GM23338 (cell line): ENCODE data around the gene IQUB. TPM values are rescaled to one million over a fixed set of nuclear protein-coding genes. Genes with fewer than 3 reads are reported as not detected.

Experiments
- ATAC-seq: fragments of 200-7000 bp; cut with Tn5 transposase; 3 replicates; pipeline ENCODE4 v1.9.1; 2020
- DNase-seq: peaks from one replicate; pipeline ENCODE4 v3.0.0-alpha.2; 2015; ENCODE audit warnings: low spot score
- H2AFZ ChIP-seq: fragments of 200-600 bp; sonication (generic); 2 replicates; pipeline ENCODE4 v1.8.0; 2016; ENCODE audit warnings: antibody characterized with exemption, mild to moderate bottlenecking, moderate library complexity
- H3F3A ChIP-seq: fragments of 200-600 bp; sonication (generic); replicated peaks from 2 replicates; pipeline ENCODE4 v1.8.0; 2017; ENCODE audit warnings: antibody characterized with exemption, mixed run types, low read depth
- H3K27ac ChIP-seq: fragments of 200-600 bp; sonication (generic); 2 replicates; pipeline ENCODE4 v1.6.1; 2016; ENCODE audit warnings: low read depth
- H3K27me3 ChIP-seq: fragments of 200-600 bp; sonication (generic); 2 replicates; pipeline ENCODE4 v1.8.0; 2016; ENCODE audit warnings: mild to moderate bottlenecking, mixed run types, moderate library complexity; ENCODE audit not compliant: insufficient read depth
- H3K36me3 ChIP-seq: fragments of 200-600 bp; sonication (generic); 2 replicates; pipeline ENCODE4 v1.8.0; 2016; ENCODE audit warnings: mild to moderate bottlenecking; ENCODE audit not compliant: insufficient read depth
- H3K4me1 ChIP-seq: fragments of 200-600 bp; sonication (generic); 2 replicates; pipeline ENCODE4 v1.8.0; 2016; ENCODE audit warnings: mild to moderate bottlenecking, moderate library complexity; ENCODE audit not compliant: insufficient read depth
- H3K4me2 ChIP-seq: fragments of 200-600 bp; sonication (generic); 2 replicates; pipeline ENCODE4 v1.7.1; 2017; ENCODE audit warnings: mixed run types
- H3K4me3 ChIP-seq: fragments of 200-600 bp; sonication (generic); 2 replicates; pipeline ENCODE4 v1.6.1; 2016; ENCODE audit warnings: mixed run types
- H3K79me2 ChIP-seq: fragments of 200-600 bp; sonication (generic); replicated peaks from 2 replicates; pipeline ENCODE4 v1.8.0; 2017; ENCODE audit warnings: mild to moderate bottlenecking; ENCODE audit not compliant: insufficient read depth
- H3K9me2 ChIP-seq: fragments of 200-600 bp; sonication (generic); 2 replicates; pipeline ENCODE4 v1.8.0; 2017; ENCODE audit not compliant: insufficient read depth
- H4K20me1 ChIP-seq: fragments of 200-600 bp; sonication (generic); replicated peaks from 2 replicates; pipeline ENCODE4 v1.8.0; 2017; ENCODE audit warnings: mild to moderate bottlenecking; ENCODE audit not compliant: insufficient read depth
- H3K27ac Mint-ChIP-seq: 2 replicates; pipeline ENCODE4 v1.8.0; 2020; ENCODE audit warnings: inconsistent platforms, mild to moderate bottlenecking, moderate library complexity, mixed read lengths
- H3K27me3 Mint-ChIP-seq: 3 replicates; pipeline ENCODE4 v1.8.0; 2022; ENCODE audit warnings: low read depth, mild to moderate bottlenecking, moderate library complexity, mixed read lengths, inconsistent platforms; ENCODE audit not compliant: insufficient read depth, poor library complexity
- H3K36me3 Mint-ChIP-seq: 3 replicates; pipeline ENCODE4 v1.8.0; 2021; ENCODE audit warnings: low read depth, mild to moderate bottlenecking, inconsistent platforms, moderate library complexity, mixed read lengths
- H3K4me1 Mint-ChIP-seq: 3 replicates; pipeline ENCODE4 v1.8.0; 2020; ENCODE audit warnings: mild to moderate bottlenecking, inconsistent platforms, mixed read lengths
- H3K4me3 Mint-ChIP-seq: 3 replicates; pipeline ENCODE4 v1.8.0; 2021; ENCODE audit warnings: moderate library complexity, mild to moderate bottlenecking, inconsistent platforms, mixed read lengths
- H3K9me3 Mint-ChIP-seq: 3 replicates; pipeline ENCODE4 v1.8.0; 2020; ENCODE audit warnings: moderate library complexity, mild to moderate bottlenecking, inconsistent platforms, mixed read lengths
- CTCF ChIP-seq, 2 experiments: fragments of 200-600 bp in 1 of 2; sonication (generic) in 1 of 2; conservative IDR thresholded peaks; 2 replicates each; pipeline versions ENCODE4 v1.5.1 to v1.6.1; 2016 to 2017; ENCODE audit warnings: antibody characterized with exemption in 2 of 2, low read depth in 2 of 2, mild to moderate bottlenecking in 2 of 2, moderate library complexity in 1 of 2
- ETS1 ChIP-seq: IDR thresholded peaks from 2 replicates; pipeline ENCODE4 v1.6.1; 2016; ENCODE audit warnings: antibody characterized with exemption
- EZH2 ChIP-seq: fragments of 200-600 bp; sonication (generic); IDR thresholded peaks from one replicate; pipeline ENCODE4 v1.8.0; 2017; ENCODE audit warnings: antibody characterized with exemption, mild to moderate bottlenecking, low read depth; ENCODE audit not compliant: unreplicated experiment
- EZH2phosphoT487 ChIP-seq: fragments of 200-600 bp; sonication (generic); IDR thresholded peaks from one replicate; pipeline ENCODE4 v1.8.1; 2018; ENCODE audit warnings: antibody characterized with exemption; ENCODE audit not compliant: unreplicated experiment
- NANOG ChIP-seq: IDR thresholded peaks from 2 replicates; pipeline ENCODE4 v1.6.1; 2016; ENCODE audit warnings: antibody characterized with exemption, borderline replicate concordance
- POLR2AphosphoS5 ChIP-seq: IDR thresholded peaks from 2 replicates; pipeline ENCODE4 v1.6.1; 2016; ENCODE audit warnings: antibody characterized with exemption, low read depth
- REST ChIP-seq: IDR thresholded peaks from one replicate; pipeline ENCODE4 v1.6.1; 2018; ENCODE audit warnings: antibody characterized with exemption; ENCODE audit not compliant: unreplicated experiment
- STAT1 ChIP-seq: IDR thresholded peaks from one replicate; pipeline ENCODE4 v1.6.1; 2016; ENCODE audit warnings: antibody characterized with exemption; ENCODE audit not compliant: unreplicated experiment
- ZNF114 ChIP-seq: fragments of 250-450 bp; sonication (Bioruptor Pico); IDR thresholded peaks from 2 replicates; pipeline ENCODE4 v1.5.0; 2020; ENCODE audit warnings: mild to moderate bottlenecking, moderate library complexity
- ZNF331 ChIP-seq: fragments of 250-450 bp; sonication (Bioruptor Pico); IDR thresholded peaks from 2 replicates; pipeline ENCODE4 v1.5.0; 2020; ENCODE audit warnings: low read depth, mild to moderate bottlenecking, moderate library complexity
- polyA plus RNA-seq: library from polyadenylated mRNA; unstranded; fragments of >200 nt; fragmentation: Nextera tagmentation; extraction: Ambion mirVana; gene quantifications from 2 replicates; pipeline ENCODE4 v1.2.1, GENCODE V29; 2016
- total RNA-seq: library from RNA; depleted of rRNA; stranded (reverse); fragments of >200 nt; shearing (Covaris generic); gene quantifications from 2 replicates; pipeline ENCODE4 v1.2.3, GENCODE V29; 2014
- TF ChIP-seq, protein P1 (sequence below): fragments of 250-450 bp; sonication (Bioruptor Pico); IDR thresholded peaks from 2 replicates; pipeline ENCODE4 v1.5.0; 2020; ENCODE audit warnings: mild to moderate bottlenecking, moderate library complexity

IQUB gene
- total and polyA plus RNA-seq, 2 experiments from 2014 or later: 0.79 to 1.1 TPM

DNA sequence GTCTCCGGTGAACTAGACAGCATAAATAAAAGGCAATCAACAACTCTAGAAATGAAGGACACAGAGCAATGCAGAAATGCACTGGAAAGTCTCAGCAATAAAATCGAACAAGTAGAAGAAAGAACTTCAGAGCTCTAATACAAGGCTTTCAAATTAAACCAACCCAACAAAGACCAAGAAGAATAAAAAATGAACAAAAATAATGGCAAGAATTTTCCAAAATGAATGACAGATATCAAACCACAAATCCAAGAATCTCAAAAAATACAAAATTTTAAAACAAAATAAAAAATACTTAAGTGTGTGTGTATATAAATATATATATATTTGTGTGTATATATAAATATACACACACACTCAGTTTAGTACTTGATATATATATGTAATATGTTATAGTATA is 110.8 kb downstream of the IQUB start (continued):
- TF ChIP-seq, protein P1, sequence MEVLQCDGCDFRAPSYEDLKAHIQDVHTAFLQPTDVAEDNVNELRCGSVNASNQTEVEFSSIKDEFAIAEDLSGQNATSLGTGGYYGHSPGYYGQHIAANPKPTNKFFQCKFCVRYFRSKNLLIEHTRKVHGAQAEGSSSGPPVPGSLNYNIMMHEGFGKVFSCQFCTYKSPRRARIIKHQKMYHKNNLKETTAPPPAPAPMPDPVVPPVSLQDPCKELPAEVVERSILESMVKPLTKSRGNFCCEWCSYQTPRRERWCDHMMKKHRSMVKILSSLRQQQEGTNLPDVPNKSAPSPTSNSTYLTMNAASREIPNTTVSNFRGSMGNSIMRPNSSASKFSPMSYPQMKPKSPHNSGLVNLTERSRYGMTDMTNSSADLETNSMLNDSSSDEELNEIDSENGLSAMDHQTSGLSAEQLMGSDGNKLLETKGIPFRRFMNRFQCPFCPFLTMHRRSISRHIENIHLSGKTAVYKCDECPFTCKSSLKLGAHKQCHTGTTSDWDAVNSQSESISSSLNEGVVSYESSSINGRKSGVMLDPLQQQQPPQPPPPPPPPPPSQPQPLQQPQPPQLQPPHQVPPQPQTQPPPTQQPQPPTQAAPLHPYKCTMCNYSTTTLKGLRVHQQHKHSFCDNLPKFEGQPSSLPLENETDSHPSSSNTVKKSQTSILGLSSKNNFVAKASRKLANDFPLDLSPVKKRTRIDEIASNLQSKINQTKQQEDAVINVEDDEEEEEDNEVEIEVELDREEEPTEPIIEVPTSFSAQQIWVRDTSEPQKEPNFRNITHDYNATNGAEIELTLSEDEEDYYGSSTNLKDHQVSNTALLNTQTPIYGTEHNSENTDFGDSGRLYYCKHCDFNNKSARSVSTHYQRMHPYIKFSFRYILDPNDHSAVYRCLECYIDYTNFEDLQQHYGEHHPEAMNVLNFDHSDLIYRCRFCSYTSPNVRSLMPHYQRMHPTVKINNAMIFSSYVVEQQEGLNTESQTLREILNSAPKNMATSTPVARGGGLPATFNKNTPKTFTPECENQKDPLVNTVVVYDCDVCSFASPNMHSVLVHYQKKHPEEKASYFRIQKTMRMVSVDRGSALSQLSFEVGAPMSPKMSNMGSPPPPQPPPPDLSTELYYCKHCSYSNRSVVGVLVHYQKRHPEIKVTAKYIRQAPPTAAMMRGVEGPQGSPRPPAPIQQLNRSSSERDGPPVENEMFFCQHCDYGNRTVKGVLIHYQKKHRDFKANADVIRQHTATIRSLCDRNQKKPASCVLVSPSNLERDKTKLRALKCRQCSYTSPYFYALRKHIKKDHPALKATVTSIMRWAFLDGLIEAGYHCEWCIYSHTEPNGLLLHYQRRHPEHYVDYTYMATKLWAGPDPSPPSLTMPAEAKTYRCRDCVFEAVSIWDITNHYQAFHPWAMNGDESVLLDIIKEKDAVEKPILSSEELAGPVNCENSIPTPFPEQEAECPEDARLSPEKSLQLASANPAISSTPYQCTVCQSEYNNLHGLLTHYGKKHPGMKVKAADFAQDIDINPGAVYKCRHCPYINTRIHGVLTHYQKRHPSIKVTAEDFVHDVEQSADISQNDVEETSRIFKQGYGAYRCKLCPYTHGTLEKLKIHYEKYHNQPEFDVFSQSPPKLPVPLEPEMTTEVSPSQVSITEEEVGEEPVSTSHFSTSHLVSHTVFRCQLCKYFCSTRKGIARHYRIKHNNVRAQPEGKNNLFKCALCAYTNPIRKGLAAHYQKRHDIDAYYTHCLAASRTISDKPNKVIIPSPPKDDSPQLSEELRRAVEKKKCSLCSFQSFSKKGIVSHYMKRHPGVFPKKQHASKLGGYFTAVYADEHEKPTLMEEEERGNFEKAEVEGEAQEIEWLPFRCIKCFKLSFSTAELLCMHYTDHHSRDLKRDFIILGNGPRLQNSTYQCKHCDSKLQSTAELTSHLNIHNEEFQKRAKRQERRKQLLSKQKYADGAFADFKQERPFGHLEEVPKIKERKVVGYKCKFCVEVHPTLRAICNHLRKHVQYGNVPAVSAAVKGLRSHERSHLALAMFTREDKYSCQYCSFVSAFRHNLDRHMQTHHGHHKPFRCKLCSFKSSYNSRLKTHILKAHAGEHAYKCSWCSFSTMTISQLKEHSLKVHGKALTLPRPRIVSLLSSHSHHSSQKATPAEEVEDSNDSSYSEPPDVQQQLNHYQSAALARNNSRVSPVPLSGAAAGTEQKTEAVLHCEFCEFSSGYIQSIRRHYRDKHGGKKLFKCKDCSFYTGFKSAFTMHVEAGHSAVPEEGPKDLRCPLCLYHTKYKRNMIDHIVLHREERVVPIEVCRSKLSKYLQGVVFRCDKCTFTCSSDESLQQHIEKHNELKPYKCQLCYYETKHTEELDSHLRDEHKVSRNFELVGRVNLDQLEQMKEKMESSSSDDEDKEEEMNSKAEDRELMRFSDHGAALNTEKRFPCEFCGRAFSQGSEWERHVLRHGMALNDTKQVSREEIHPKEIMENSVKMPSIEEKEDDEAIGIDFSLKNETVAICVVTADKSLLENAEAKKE (CRISPR knock-in tag): no peak
- TF ChIP-seq CTCF (conservative IDR thresholded peaks at IDR 0.05; ENCODE audit: low read depth in 2 of 2) (no peak), NANOG (no peak), EZH2 (no peak), ZNF331 (CRISPR knock-in tag) (no peak)

- no peak overlapping the region for H3K4me3 Mint-ChIP-seq
- H2AFZ ChIP-seq: no peak overlapping the region
- no peak for TF ChIP-seq REST
- no peak for TF ChIP-seq STAT1
- no peak for TF ChIP-seq POLR2AphosphoS5
- no peak for TF ChIP-seq ETS1
- no peak for TF ChIP-seq NANOG
- TF ChIP-seq EZH2phosphoT487: no peak
- no peak for TF ChIP-seq ZNF114 (CRISPR knock-in tag)
Observed at GRCh38 chr7:123417580-123417979, 116.8 kb downstream of the IQUB start.

More at GRCh38 chr7:123417580-123417979, 116.8 kb downstream of the IQUB start:
- no peak for DNase-seq
- Histone ChIP-seq H3K9me2 (peaks cover 10% of the 10 kb centered on the region; the same call in 1 of the 2 replicates), H3F3A (no peaks in the 10 kb centered on the region), H3K4me1 (no peaks in the 10 kb centered on the region), H3K27me3 (no peaks in the 10 kb centered on the region), H3K27ac (no peak overlapping the region), H4K20me1 (no peaks in the 10 kb centered on the region), H3K4me2 (no peak overlapping the region), H3K79me2 (no peaks in the 10 kb centered on the region), H3K4me3 (no peak overlapping the region), H3K36me3 (peaks cover 10% of the 10 kb centered on the region; the same call in 1 of the 2 replicates)
- Mint-ChIP-seq H3K27ac (no peak overlapping the region), H3K36me3 (peaks cover 30% of the 10 kb centered on the region), H3K4me1 (no peaks in the 10 kb centered on the region), H3K9me3 (peaks cover 30% of the 10 kb centered on the region), H3K27me3 (peaks cover 2% of the 10 kb centered on the region)
- no peak for ATAC-seq
